Right ventricle myocardium inferior (tissue), 1 donor: ENCODE results near the gene ACOXL. TPM values are rescaled to one million over a fixed set of nuclear protein-coding genes. Genes with fewer than 3 reads are reported as not detected.

Source experiments
- ATAC-seq: fragments of 200-7000 bp; cut with Tn5 transposase; one replicate; pipeline ENCODE4 v1.9.1; 2020; ENCODE audit warnings: mild to moderate bottlenecking, moderate library complexity
- DNase-seq: peaks from one replicate; pipeline ENCODE4 v3.0.0; 2021; ENCODE audit errors: missing footprints
- intact Hi-C: fragments of 100-400 bp; cut with DNase I; formaldehyde crosslinking; loops from one replicate; pipeline ENCODE4 v1.11.0; 2022
- total RNA-seq: library from RNA; stranded (reverse); fragmentation: NEBNext Ultra II Directional; extraction: Animal tissue kit (Norgen Biotek cat#: 25700); gene quantifications from one replicate; pipeline ENCODE4 v1.2.1, GENCODE V29; 2021
- donor health status: DM: no; HTN: yes; CAD: no; lungs with severe emphysema.

Gene ACOXL
- total RNA-seq, 1 donor from 2014 or later, result not detected

DNA sequence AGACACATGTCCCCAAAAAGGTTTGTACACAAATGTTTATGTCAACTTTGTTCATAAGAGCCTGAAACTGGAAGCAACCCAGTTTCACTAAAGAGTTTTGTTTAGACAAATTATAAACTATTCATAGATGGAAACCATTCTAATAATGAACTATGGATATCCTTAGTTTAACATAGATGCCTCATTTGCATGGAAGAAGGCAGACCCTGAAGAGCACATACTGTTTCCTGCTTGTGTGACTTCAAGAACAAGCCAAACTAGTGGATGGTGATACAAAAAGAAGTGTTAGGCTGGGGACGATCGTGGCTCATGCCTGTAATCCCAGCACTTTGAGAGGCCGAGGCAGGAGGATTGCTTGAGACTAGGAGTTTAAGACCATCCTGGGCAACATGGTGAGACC, 48.1 kb downstream of the ACOXL start:
- no peak for ATAC-seq
- DNase-seq, result no peak
- intact Hi-C loops, result no loop called here

DNA sequence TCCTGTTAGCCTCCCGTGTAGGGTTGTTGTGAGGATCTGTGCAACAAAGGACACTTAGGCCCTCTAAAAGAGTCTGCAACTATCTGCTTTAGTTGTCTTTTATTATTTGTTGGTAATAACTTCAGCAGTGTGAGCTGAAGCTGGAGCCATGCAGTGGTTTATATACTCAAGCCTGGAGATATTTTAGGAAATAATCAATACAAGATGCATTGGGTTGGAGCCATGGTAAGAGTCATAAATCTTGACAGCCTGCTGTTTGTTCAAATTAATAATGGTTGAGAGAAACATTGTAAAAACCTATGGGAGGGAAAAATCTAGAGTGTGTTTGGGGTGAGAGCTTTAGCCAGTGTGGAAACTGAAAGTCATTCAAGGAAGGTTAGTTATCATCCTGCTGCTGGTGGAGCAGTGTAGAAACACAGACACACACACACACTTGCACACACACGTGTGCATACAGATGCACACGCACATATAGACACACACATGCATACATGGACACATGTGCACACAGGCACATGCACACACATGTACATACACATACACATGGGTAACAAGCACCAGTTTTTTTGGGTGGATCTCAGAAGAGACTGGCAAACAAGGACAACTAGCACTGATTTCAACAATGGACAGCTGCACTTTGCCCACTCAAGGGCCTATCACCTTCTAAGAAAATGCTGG, 51.0 kb downstream of the ACOXL start:
- intact Hi-C loops, result no loop called here
- DNase-seq (no peak), ATAC-seq (no peak)

DNA sequence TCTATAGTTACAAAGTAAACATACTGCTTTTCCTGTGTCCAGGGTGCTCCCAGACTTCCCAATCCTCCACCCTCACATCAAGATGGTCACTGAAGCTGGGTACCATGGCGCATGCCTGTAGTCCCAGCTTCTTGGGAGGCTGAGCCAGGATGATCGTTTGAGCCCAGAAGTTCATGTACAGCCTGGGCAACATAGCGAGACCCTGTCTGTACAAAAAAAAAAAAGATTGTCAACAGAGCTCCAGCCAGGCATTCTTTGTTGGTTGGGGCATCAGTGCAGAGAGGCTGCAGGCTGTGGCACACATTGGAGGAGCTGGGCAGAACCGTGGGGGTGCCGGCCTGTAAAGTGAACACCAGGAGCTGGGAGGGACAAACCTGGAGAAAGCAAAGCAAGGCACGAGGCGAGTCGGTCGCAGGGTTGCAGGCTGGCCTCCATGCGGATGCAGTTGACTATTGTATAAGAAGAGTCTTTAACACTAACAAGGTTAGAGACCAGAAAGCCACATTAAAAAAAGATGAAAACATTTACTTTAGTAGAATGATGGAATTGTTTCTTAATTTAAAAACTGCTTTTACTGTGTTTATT, 51.8 kb downstream of the ACOXL start:
- DNase-seq (no peak), ATAC-seq (no peak)
- intact Hi-C loops, result no loop called here

DNA sequence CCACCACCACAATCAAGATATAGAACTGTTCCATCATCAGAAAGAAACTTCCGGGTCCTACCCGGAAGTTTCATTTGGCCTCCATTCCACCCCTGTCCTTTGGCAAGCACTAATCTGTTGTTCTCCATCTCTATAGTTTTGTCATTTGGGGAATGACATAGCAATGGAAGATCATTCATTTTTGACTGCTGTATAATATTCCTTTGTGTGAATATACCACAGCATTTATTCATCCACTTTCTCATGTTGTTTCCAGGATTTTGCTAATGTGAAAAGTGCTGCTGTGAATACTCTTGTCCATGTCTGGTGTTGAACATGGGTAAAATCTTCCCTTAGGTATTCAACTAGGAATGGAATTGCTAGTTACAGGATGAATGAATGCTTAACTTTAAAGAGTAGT, 53.1 kb downstream of the ACOXL start:
- ATAC-seq (no peak), DNase-seq (no peak)
- intact Hi-C loops, result no loop called here

DNA sequence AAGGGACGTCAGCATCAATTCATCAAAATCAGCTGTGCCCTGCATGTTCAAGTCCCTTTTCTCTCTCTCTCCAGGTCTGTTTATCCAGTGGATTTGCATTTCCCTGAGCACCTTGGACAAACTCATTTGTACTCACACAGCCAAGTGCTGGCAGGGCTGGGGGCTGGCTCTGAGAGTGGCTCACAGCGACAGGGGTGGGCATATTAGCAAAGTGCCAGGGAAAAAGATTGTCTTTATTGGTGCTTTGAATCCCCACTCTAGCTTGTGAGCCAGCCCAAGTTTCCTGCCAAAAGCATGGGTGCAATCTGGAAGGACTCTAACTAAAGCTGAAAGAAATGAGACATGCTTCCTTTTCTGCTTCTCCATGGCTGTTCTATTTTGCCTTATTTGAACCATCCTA, 56.6 kb downstream of the ACOXL start:
- no peak for ATAC-seq
- DNase-seq, result no peak
- intact Hi-C loops, result no loop called here

DNA sequence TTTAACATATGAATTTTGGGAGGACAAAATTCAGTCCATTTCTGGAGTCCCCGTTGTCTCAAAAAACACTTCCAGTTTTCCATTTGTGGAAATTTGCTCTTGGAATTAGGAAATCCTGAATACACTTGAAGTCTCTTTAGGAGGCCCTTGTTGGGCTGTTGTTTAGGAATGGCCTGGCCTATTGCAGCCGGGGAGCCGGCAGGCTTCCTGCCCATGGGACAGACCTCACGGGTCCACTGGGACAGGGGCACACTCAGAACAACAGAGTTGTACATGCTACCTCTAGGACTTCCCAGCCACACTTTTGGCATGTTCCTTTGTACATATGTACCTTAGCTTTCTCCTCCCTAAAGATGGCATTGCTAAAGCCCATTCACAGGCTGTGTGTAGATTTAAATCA, 57.3 kb downstream of the ACOXL start:
- DNase-seq (no peak), ATAC-seq (no peak)
- intact Hi-C loops, result no loop called here

DNA sequence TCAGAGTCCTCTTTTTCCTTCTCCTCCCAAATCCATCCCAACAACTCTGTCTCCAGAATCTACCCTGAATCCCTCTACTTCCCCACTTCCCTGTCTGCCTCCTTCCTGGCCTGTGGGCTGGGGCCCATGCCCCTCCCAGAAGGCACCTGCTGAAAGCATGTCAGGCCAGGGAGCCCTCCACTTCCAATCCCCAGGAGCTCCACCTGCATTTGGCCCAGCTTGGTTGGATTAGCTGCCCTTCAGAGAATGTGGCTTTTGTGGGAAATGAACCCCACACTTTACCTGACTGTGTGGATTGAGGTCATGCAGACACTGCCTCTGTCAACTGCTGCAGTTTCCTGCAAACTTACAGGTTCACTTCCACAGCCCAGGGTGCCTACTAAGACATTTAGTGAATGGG, 58.5 kb downstream of the ACOXL start:
- no peak for ATAC-seq
- no peak for DNase-seq
- intact Hi-C loops, result no loop called here

DNA sequence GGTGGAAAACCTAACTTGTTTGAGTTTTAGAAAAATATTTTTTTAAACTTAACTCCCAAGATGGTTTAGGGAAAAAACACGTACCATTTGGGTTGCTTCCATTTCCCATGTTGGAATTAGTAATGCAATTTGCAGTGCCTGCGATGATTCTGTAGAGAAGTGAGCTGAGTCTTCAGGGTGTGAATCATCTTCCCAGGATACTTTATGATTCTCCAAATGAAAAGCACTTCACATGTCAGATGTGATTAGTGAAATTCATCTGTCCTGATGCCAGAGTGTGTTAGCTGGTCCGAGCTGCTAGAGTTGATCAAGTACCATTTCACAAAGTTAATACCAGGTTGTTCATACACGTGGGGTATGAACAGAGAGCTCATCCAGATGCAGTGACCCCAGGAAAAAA, 59.1 kb downstream of the ACOXL start:
- ATAC-seq (no peak), DNase-seq (no peak)
- intact Hi-C loops, result no loop called here

DNA sequence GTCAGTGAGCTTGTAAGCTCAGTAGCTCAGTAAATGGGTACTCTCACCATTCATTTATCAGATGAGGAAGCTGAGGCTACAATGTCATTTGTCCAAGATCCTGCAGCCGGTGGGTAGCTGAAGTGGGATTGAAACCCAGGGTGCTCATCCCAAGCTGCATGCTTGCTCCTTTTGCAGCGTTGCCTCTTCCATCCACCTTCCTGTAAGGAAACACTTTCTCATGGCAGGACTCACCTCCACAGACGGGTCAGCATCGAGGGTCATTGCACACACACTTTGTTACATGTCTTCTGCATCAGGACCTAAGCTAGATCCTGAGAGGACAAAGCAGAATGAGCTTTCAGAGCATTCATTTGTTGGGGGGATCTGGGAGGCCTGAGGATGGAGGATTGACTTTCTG, 60.7 kb downstream of the ACOXL start:
- intact Hi-C loops, result no loop called here
- DNase-seq (no peak), ATAC-seq (no peak)

DNA sequence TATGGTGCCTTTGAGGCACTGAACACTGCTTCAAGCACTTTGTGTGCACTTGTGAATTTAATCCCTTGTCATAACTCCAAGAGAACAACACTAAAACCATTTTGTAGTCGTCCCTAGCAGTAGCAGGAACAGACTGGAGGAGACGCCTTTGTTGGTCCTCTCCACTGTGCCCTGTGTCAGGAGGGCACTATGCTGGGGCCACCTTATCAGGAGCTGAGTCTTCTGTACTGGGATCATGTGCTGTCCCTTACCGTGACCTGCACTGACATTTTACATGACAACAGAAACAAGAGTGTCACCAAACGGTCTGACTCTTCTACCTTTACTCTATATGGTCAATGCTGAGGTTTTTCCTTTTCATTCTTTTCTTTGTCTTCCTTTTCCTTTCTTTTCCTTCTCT, 62.0 kb downstream of the ACOXL start:
- ATAC-seq (no peak), DNase-seq (no peak)

DNA sequence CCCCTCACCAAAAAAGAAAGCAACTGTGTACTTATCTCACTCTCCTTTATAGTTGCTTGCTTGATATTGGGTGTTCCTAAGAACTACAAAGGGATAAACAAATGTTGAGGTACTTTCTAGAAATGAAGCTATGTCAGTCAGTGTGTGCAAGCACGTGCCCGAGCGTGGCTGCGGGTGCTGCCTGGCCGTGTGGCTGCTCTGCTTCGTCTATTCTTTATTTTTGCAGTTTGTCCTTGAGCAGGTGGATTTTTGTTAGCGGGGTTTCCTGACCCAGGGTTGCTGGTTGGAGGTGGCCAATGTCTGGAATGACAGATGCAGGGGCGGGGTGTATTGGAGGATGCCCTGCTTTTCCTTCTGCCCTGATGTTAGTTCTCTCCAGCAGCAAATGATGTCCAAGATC, 62.6 kb downstream of the ACOXL start:
- intact Hi-C loops, result no loop called here

More for the DNA sequence above, 62.0 kb downstream of the ACOXL start:
- intact Hi-C loops, result no loop called here

DNA sequence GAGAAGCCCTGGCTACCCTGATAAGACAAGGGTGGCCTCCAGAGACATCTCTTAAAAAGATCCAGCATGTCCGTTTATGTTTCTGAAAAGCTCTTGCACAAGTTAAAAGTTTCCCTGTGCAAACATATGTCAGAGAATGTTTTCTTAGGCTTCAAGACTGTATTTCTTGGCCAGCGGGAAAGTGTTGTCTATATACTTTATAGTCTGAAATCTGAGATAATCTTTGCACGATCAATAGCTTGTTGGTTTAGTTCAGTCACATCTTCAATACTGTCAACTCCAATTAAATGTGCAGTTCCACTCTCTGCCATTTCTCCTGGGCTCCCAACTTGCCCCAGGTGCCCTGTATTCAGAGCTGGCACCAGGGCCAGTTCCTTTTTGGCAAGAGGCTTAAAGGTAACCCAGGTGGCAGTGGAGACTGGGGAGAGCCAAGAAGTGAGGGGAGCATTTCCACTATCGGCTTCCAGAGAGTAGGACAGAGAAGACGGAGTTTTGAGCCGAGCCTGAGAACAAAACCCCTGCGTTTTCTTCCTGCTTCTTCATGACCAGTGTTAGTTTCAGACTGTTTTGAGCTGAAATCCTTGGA, 64.4 kb downstream of the ACOXL start:
- intact Hi-C loops, result no loop called here
- no peak for DNase-seq
- ATAC-seq, result no peak

More for the DNA sequence above, 62.6 kb downstream of the ACOXL start:
- ATAC-seq, result no peak
- no peak for DNase-seq

DNA sequence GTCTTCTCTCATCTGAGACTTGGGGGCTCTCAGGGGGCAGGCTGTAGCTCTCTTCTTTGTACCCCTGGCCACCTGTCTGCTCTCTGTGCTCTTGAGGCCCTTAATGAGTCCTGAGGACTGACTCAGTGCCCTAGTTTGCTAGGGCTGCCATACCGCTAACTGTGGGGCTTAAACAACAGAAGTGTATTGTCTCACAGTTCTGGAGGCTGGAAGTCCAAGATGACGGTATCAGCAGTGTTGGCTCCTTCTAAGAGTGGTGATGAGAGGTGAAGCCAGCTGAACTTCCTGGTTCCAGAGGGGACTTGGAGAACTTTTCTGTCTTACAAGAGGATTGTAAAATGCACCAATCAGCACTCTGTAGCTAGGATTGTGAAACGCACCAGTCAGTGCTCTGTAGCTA, 67.0 kb downstream of the ACOXL start:
- ATAC-seq, result no peak
- DNase-seq, result no peak
- intact Hi-C loops, result no loop called here

DNA sequence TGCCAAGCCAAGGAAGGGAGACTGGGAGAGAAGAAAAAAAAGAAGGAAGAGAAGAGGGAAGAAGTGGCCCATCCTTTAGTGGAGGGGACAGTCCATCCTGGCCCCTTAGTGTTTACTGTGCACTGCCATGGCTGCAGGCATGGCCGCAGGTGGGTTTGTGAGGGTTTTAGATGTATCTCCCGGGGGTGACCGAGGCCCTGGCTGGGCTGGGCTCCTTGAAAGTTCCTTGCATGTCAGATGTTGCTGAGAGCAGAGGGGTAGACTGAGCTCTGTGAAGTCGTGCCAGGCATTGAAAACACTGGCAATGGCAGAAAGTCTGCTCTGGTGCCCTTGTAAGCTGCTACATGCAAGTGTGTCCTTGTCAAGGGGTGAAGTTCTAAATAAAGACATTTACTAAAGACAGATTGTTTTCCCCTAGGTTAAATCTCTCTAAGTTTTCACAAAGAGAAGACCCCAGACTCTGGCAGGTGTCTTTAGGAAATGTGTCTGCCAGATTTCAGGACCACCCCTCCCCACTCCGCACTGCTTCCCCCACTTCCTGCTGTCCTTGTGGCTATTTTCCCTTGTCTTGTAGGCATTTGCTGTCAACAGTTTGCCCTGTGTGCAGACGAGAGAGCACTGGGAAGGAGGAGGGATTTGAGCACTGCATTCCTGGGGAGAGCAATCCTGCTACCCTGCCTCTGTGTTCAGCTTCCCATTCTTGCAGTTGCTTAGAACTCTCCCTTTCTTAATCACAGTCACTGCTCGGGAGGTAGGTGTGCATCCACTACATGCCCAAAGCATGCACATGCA, 68.4 kb downstream of the ACOXL start:
- peak; percentile 76 for ATAC-seq
- no peak for DNase-seq
- intact Hi-C loops, result no loop called here

DNA sequence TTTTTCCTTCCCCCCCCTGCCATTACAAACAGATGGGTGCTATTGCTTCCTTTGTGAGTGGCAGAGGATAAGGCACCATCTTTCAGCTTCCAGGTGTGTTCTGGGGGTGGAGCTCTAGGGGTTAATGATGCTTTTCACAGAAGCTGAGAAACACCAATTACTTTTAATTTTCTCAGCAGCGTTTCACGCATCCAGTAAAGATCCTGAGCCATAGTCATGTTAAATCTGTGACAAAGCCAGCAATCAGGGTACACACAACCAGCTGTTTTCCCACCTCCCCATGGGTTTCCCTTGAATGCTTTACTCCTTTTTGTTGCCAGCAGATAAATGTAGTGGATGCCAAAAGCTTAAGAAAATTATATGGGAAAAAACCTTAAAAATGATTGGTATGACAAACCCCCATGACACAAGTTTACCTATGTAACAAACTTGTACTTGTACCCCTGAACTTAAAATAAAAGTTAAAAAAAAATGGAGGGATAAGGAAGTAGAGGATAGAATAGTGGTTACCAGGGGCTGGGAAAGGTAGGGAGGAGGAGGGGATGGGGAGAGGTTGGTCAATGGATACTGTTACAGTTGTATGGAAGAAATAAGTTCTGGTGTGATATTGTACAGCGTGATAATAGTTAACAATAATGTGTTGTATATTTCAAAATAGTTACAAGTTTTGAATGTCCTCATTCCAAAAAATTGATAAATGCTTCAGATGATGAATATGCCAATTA, 70.0 kb downstream of the ACOXL start:
- intact Hi-C loops, result no loop called here
- DNase-seq (no peak), ATAC-seq (no peak)

DNA sequence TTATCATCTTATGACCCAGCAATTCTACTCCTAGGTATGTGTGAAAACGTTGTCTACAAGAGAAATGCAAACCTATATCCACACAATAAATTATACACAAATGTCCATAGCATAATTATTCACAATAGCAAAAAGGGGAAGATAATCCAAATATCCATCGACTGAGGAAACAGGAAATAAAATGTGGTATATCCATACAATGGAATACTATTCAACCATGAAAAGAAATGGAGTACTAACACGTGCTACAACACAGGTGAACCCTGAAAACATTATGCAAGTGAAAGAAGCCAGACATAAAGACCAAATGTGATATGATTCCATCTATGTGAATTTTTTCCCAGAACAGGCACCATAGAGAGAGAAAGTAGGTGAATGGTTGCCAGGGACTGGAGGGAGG, 72.1 kb downstream of the ACOXL start:
- no peak for DNase-seq
- no peak for ATAC-seq
- intact Hi-C loops, result no loop called here

DNA sequence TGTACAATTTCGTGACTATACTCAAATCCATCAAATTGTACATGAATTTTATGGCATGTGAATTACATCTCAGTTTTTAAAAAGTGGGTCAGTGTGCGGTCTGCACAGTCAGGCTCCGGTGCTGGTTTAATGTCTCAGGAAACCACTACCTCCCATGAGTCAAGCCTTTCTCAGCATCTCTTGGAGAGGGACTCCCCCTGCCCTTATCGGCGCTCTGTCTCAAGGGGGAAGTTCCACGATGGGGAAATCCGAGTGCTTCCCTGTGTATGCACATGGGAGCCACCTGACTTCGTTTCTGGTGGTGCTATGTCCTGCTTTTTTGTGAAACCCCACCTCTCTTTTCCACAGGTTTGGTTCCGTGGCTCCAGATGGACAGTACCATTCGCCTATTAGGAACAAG, 72.5 kb downstream of the ACOXL start:
- intact Hi-C loops, result no loop called here
- ATAC-seq (no peak), DNase-seq (no peak)

DNA sequence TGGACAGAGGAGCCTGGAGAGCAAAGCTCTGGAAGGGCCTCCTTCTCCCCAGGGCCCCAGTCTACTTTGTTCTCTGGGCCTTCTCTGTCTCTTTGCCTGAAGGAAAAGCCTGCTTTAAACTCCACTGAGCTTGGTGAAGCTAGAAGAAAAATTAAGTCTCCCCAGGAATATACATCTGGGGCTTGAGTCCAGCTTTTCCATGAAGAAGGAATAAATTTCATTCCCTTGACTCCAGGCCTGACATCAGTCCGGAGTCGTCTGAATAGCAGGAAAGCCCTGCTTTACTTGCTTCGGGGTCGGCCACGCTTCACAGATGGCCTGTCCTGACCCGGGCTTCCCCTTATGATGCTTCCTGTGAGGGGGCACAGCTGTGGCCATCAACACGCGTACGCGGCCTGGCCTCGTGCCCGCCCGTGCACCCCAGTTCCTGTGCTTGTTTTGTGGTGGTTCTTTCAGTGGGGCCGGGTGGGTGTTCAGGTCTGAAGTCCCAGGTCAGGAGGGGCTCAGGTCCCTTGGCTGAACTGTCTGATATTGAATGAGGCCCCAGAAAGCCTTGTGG, 73.6 kb downstream of the ACOXL start:
- DNase-seq, result no peak
- intact Hi-C loops, result no loop called here
- no peak for ATAC-seq

DNA sequence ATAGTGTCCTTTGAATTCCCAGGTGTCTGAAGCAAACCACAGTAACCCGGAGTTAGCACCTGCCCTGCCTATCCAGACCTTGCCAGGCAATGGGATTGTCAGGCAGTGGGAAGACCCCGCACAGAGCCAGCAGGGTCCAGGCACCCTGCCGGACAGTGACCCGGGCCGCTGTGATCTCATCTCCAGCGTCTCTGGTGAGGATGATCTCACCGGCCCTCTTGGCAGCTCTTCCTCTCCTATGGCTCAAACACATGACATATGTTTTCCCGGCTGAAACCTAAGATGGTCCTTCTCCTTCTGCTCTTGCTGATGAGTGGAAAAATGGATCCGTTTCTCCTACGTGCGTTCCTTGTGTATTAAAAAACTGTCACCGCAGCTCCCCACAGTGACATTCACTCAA, 75.1 kb downstream of the ACOXL start:
- peak; percentile 47 for ATAC-seq
- DNase-seq, result no peak
- intact Hi-C loops, result no loop called here
